ENCODE results near the gene DNAJC18.
"Not testable (repeated sequence)": the region's sequence is repeated elsewhere in the genome, so short reads cannot be mapped to it uniquely, and the experiment has no call there.

Gene DNAJC18

DNA sequence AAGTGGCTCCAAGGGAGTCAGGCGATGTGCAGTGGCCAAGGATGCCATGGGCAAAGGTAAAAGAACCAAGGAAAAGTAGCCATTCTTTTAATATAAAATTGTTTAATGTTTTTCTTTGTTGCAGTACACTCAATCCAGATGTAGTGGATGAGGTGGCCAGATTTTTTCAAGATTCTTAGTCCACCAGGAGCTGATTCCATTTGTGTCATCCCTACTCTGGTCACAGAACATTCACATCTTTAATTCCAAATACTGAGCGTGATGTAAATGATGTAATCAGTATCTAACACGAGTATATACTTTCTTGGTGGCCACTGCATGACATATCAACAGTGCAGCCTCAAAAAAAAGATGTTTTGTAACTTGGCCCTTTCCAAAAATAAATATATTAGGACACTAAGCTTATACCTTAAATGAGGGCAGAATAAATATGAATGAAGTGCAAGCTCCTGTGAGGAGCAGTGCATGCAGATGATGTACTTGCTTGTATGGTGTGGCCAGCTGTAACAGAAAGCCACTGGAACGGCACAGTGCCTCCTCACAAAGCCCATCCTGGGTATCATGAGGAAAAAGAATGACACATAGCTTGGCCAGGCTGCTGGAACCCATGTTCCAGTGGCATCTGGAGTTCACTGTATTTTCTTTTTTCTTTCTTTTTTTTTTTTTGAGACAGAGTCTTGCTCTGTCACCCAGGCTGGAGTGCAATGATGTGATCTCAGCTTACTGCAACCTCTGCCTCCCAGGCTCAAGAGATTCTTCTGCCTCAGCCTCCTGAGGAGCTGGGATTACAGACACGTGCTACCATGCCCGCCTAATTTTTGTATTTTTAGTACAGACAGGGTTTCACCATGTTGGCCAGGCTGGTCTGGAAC, 29.0 kb downstream of the DNAJC18 start:
- Histone ChIP-seq H3K27me3 (ENCODE audit: control insufficient read depth, insufficient read depth, low read length) (no peaks in the 10 kb centered on the region), H3K9ac (ENCODE audit: low read depth, low read length) (no peak overlapping the region), H3K4me2 (ENCODE audit: low read length) (no peak overlapping the region), H3K9me3 (replicated peaks; ENCODE audit: low read length) (no peaks in the 10 kb centered on the region), H3K4me3 (ENCODE audit: low read length) (no peak overlapping the region), H3K36me3 (ENCODE audit: insufficient read depth, low read length) (no peaks in the 10 kb centered on the region), H3K4me1 (ENCODE audit: control insufficient read depth, insufficient read depth, low read length) (peaks cover 10% of the 10 kb centered on the region)

DNA sequence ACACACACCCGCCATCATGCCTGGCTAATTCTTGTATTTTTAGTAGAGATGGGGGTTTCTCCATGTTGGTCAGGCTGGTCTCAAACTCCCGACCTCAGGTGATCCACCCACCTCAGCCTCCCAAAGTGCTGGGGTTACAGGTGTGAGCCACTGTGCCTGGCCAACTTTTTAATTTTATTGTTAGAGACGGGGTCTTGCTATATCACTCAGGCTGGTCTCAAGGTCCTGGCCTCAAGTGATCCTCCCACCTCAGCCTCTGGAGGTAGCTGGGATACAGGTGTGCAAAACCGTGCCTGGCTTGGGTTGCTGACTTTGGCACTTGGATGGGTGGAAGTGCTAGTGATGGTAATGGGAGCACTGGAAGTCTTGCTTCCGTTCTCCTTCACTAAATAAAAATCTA, 30.2 kb downstream of the DNAJC18 start:
- H3K27me3 ChIP-seq (ENCODE audit: control insufficient read depth, insufficient read depth, low read length); H3K9me3 ChIP-seq (replicated peaks; ENCODE audit: low read length); H3K4me2 ChIP-seq (ENCODE audit: low read length); H3K36me3 ChIP-seq (ENCODE audit: insufficient read depth, low read length); H3K4me1 ChIP-seq (ENCODE audit: control insufficient read depth, insufficient read depth, low read length); H3K4me3 ChIP-seq (ENCODE audit: low read length); H3K9ac ChIP-seq (ENCODE audit: low read depth, low read length): not testable (repeated sequence)

DNA sequence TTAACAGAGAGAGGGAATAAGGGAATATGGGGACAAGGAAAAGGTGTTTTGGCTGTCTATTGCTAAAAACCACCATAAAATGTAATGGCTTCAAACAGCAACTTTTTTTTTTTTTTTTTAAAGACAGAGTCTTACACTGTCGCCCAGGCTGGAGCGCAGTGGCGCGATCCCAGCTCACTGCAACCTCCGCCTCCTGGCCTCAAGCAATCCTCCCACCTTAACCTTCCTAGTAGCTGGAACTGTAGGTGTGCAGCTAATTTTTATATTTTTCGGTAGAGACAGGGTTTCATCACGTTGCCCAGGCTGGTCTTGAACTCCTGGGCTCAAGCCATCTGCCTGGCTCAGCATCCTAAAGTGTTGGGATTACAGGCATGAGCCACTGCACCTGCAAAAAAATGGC, 31.1 kb downstream of the DNAJC18 start:
- Histone ChIP-seq H3K4me2 (ENCODE audit: low read length) (no peak overlapping the region), H3K4me1 (ENCODE audit: control insufficient read depth, insufficient read depth, low read length) (peaks cover 12% of the 10 kb centered on the region), H3K36me3 (ENCODE audit: insufficient read depth, low read length) (no peaks in the 10 kb centered on the region), H3K9me3 (replicated peaks; ENCODE audit: low read length) (no peaks in the 10 kb centered on the region), H3K4me3 (ENCODE audit: low read length) (no peak overlapping the region), H3K9ac (ENCODE audit: low read depth, low read length) (no peak overlapping the region), H3K27me3 (ENCODE audit: control insufficient read depth, insufficient read depth, low read length) (no peaks in the 10 kb centered on the region)

DNA sequence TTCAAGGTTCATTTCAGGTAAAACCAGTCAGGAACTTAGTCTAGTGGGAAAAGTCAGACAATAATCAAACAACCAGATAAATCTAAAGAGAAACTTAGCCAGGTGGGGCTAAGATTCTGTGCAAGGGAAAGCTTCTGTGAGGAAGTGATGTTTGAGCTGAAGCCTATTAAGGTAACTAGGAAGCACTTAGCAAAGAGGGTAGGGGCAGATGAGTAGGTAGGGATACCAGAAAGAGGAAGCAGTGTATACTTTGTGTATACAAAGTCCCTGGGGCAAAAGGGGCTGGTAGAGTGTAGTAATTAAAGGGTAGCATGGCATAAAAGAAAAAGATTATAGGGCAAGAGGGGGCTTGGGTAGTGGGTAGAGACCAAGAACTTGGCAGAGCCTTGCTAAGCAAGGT, 31.8 kb downstream of the DNAJC18 start:
- no peak overlapping the region for H3K9ac ChIP-seq (ENCODE audit: low read depth, low read length)

DNA sequence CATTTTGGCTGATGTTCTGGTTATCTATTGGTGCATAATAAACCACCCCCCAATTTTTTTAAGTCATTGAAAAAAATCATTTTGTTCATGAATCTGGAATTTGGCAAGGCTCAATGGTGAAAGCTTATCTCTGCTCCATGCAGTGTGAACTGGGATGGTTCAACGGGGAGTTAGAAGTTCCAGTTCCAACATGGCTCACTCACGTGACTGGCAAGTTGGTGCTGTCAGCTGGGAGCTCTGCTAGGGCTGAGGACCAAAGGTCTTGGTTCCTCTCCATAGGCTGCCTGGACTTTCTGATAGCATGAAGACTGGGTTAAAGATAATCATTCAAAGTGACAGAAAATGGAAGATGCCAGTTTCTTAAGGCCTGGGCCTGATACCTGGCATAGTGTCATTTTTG, 32.4 kb downstream of the DNAJC18 start:
- Histone ChIP-seq H3K9ac (ENCODE audit: low read depth, low read length) (no peak overlapping the region), H3K4me1 (ENCODE audit: control insufficient read depth, insufficient read depth, low read length) (peaks cover 13% of the 10 kb centered on the region), H3K4me3 (ENCODE audit: low read length) (no peak overlapping the region), H3K36me3 (ENCODE audit: insufficient read depth, low read length) (no peaks in the 10 kb centered on the region), H3K4me2 (ENCODE audit: low read length) (no peak overlapping the region), H3K27me3 (ENCODE audit: control insufficient read depth, insufficient read depth, low read length) (no peaks in the 10 kb centered on the region), H3K9me3 (replicated peaks; ENCODE audit: low read length) (no peaks in the 10 kb centered on the region)

More for the DNA sequence above, 31.8 kb downstream of the DNAJC18 start:
- Histone ChIP-seq H3K4me3 (ENCODE audit: low read length) (no peak overlapping the region), H3K4me1 (ENCODE audit: control insufficient read depth, insufficient read depth, low read length) (peaks cover 13% of the 10 kb centered on the region), H3K27me3 (ENCODE audit: control insufficient read depth, insufficient read depth, low read length) (no peaks in the 10 kb centered on the region), H3K4me2 (ENCODE audit: low read length) (no peak overlapping the region), H3K36me3 (ENCODE audit: insufficient read depth, low read length) (no peaks in the 10 kb centered on the region), H3K9me3 (replicated peaks; ENCODE audit: low read length) (no peaks in the 10 kb centered on the region)

DNA sequence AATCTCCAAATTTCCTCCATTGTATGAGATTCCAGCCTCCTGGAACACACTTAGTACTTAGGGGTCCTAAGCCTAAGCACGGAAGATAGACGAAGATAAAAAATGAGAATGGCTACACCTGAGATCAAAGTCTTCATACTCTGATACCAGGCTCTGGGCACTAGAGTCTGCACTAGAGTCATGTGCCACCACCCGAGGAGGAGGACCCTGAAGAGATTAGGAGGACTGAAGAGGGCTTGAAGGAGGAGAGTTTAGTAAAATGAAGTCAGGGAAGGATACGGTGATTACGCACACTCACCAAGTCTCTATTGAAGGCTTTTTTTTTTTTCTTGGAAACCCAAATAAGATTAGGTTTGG, 34.9 kb downstream of the DNAJC18 start:
- peak overlapping the region; percentile 83 for H3K9ac ChIP-seq (ENCODE audit: low read depth, low read length)
- H3K4me3 ChIP-seq (ENCODE audit: low read length): peak overlapping the region; percentile 79

DNA sequence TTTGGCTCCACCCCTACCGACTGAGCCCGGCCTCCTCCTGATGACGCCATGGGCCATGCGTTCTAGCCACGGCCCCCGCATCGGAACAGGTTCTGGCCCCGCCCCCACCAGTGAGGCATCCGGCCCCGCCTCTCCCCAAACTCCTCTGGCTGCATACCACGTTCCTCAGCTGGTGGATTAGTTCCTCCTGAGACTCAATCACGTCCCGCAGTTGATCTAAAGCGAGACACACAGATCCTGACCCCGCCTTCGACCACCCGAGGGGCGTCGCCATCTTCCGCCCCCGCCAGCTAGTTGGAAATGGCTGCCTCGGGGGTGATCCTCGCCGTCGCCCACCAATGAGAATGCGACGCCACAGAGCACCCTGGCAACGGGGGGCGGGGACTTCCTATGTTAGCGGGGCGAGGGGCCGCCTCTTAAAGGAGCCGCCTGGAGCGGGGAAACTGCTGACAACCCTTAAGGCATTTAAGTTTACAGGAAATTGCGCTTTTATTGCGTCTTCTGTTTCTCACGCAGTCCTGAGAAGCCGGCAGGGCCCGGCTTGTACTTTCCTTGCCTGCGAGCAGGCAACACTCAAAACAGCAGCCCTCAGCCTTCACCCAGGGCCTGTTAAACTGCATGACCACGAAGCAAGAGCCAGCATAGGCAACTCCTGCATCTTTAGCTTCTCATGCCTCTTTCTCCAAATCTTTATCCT, 35.4 kb downstream of the DNAJC18 start, which contains the start of gene SPATA24:
TSS of gene SPATA24 (minus strand) at position 303 of the 697 bp plus-strand sequence. CDS start at position 274, 29 bp downstream.
- Histone ChIP-seq H3K9ac (ENCODE audit: low read depth, low read length) (peak within 1 kb of the TSS; percentile 83), H3K9me3 (replicated peaks; ENCODE audit: low read length) (no peaks in the 10 kb centered on the region), H3K36me3 (ENCODE audit: insufficient read depth, low read length) (no peaks in the 10 kb centered on the region), H3K27me3 (ENCODE audit: control insufficient read depth, insufficient read depth, low read length) (no peaks in the 10 kb centered on the region), H3K4me2 (ENCODE audit: low read length) (peak within 1 kb of the TSS; percentile 94), H3K4me1 (ENCODE audit: control insufficient read depth, insufficient read depth, low read length) (peaks cover 10% of the 10 kb centered on the region), H3K4me3 (ENCODE audit: low read length) (peak within 1 kb of the TSS; percentile 79)

More for the DNA sequence above, 34.9 kb downstream of the DNAJC18 start:
- Histone ChIP-seq H3K4me1 (ENCODE audit: control insufficient read depth, insufficient read depth, low read length) (peaks cover 10% of the 10 kb centered on the region), H3K27me3 (ENCODE audit: control insufficient read depth, insufficient read depth, low read length) (no peaks in the 10 kb centered on the region), H3K4me2 (ENCODE audit: low read length) (peak overlapping the region; percentile 94), H3K9me3 (replicated peaks; ENCODE audit: low read length) (no peaks in the 10 kb centered on the region), H3K36me3 (ENCODE audit: insufficient read depth, low read length) (no peaks in the 10 kb centered on the region)

DNA sequence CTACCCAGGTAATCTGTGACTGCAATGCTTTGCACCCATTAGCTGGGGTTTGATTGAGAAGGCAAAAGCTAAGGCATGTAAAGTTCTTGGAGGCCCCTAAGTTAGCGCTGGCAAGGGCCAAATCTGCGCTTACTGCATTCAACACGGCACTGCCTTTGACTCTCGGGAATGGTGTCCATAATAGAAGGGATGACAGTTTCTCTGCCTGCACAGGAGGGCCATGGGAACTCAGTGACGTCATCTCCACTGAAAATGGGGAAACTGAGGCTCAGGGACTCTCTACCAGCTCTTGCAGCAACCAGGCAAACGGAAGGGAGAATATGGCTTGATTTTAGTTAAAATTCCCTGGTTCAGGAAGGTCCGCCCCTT, 35.9 kb downstream of the DNAJC18 start:
- peak overlapping the region; percentile 94 for H3K4me2 ChIP-seq (ENCODE audit: low read length)
- no peaks in the 10 kb centered on the region for H3K27me3 ChIP-seq (ENCODE audit: control insufficient read depth, insufficient read depth, low read length)
- H3K4me1 ChIP-seq (ENCODE audit: control insufficient read depth, insufficient read depth, low read length): peaks cover 10% of the 10 kb centered on the region
- peak overlapping the region; percentile 79 for H3K4me3 ChIP-seq (ENCODE audit: low read length)
- peak overlapping the region; percentile 83 for H3K9ac ChIP-seq (ENCODE audit: low read depth, low read length)
- no peaks in the 10 kb centered on the region for H3K36me3 ChIP-seq (ENCODE audit: insufficient read depth, low read length)
- no peaks in the 10 kb centered on the region for H3K9me3 ChIP-seq (replicated peaks; ENCODE audit: low read length)

DNA sequence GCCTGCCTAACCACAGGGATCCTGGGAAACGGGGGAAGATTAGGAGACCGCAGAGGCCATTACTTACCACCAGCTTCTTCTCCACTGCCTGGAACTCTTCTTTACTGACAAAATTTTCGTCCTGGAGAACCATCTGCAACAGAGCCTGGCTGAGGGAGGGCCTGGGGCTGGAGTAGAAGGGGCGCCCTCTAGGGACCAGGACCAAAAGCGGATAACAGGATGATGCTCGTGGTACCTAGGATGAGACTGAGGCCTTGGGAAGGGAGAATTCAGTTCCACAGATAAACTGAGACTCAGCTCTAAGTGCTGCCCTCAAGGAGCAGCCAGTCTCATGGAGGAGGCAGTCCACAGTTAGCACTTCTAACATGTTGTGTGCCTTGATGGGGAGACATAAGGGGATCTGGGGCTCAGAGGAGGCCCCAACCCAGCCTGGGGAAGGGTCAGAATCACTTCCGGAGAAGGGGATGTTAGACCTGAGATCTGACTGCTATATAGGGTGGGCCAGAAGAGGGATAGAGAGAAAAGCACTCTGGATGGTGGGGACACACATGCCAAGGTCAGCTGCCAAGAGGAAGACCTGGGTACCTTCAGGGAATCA, 36.7 kb downstream of the DNAJC18 start:
- peak overlapping the region; percentile 83 for H3K9ac ChIP-seq (ENCODE audit: low read depth, low read length)
- H3K4me2 ChIP-seq (ENCODE audit: low read length): peak overlapping the region; percentile 94
- H3K36me3 ChIP-seq (ENCODE audit: insufficient read depth, low read length): no peaks in the 10 kb centered on the region
- H3K4me1 ChIP-seq (ENCODE audit: control insufficient read depth, insufficient read depth, low read length): peaks cover 10% of the 10 kb centered on the region
- no peaks in the 10 kb centered on the region for H3K27me3 ChIP-seq (ENCODE audit: control insufficient read depth, insufficient read depth, low read length)
- H3K9me3 ChIP-seq (replicated peaks; ENCODE audit: low read length): no peaks in the 10 kb centered on the region
- H3K4me3 ChIP-seq (ENCODE audit: low read length): no peak overlapping the region

DNA sequence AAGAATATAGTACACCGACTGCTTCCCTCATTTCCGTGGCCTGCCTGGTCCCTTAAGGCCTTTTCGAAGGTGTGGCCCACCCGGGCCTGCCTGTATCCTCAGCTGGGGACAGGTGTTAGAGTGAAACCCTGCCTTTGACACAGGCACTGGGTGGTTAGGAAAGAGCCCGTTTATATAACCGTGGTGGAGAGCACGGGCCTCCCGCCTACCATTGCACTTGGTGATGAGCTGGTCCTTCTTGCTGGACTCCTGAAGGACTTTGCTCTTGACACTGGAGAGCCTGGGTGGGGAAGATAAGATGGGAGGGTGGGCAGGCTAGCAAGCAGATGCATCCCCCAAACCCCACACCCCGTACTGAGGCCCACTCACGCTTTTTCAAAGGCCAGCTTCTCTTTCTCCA, 37.8 kb downstream of the DNAJC18 start:
- H3K4me2 ChIP-seq (ENCODE audit: low read length): no peak overlapping the region
- H3K36me3 ChIP-seq (ENCODE audit: insufficient read depth, low read length): no peaks in the 10 kb centered on the region
- H3K4me1 ChIP-seq (ENCODE audit: control insufficient read depth, insufficient read depth, low read length): peaks cover 10% of the 10 kb centered on the region
- no peaks in the 10 kb centered on the region for H3K9me3 ChIP-seq (replicated peaks; ENCODE audit: low read length)
- H3K4me3 ChIP-seq (ENCODE audit: low read length): no peak overlapping the region
- no peaks in the 10 kb centered on the region for H3K27me3 ChIP-seq (ENCODE audit: control insufficient read depth, insufficient read depth, low read length)
- no peak overlapping the region for H3K9ac ChIP-seq (ENCODE audit: low read depth, low read length)

DNA sequence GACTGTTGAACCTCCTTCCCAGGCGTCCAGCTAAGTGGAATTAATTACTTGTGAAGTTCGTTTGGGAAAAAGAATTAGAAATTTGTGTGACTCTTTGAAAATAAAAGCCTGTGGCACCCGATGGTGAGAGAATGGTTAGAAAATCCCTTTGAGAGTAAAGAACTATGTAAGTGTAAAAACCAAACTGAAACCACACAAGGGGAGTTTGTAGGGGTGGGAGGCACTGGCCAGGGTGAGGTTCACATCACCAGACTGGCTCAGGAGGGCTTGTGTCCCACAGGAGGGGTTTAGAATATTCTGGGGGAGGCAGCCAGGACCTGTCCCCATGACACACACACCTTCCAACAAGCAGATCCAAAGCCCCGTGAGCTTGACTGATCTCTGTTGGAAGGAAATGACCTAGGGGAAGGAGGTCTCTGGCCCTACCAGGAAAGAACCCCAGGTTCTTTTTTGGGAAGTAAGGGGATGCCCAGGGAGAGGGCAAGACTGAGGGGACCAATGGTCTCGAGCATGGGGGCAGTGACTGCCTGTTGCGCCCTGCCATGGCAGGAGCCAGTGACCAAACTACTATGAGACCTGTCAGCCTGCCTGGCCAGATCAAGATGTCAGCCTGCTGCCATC, 39.7 kb downstream of the DNAJC18 start:
- Histone ChIP-seq H3K27me3 (ENCODE audit: control insufficient read depth, insufficient read depth, low read length) (no peaks in the 10 kb centered on the region), H3K4me2 (ENCODE audit: low read length) (no peak overlapping the region), H3K9me3 (replicated peaks; ENCODE audit: low read length) (no peaks in the 10 kb centered on the region)

More for the DNA sequence above, 39.7 kb downstream of the DNAJC18 start:
- no peak overlapping the region for H3K4me3 ChIP-seq (ENCODE audit: low read length)
- peaks cover 26% of the 10 kb centered on the region for H3K4me1 ChIP-seq (ENCODE audit: control insufficient read depth, insufficient read depth, low read length)
- no peak overlapping the region for H3K9ac ChIP-seq (ENCODE audit: low read depth, low read length)
- no peaks in the 10 kb centered on the region for H3K36me3 ChIP-seq (ENCODE audit: insufficient read depth, low read length)

All from skeletal muscle satellite cell (primary cell).